MM.1S (cell line): ENCODE data around the gene DDX54.

ENCODE experiments used
- EZH2 ChIP-seq: fragments of 300-600 bp; sonication (generic); optimal IDR thresholded peaks from 2 replicates; pipeline ENCODE3; 2017; ENCODE audit warnings: low read depth, mild to moderate bottlenecking, antibody characterized with exemption, low read length, mixed read lengths
- EZH2phosphoT487 ChIP-seq: fragments of 300-600 bp; sonication (generic); IDR thresholded peaks from 2 replicates; pipeline ENCODE4 v1.6.1; 2018; ENCODE audit warnings: antibody characterized with exemption, low read length
- TF ChIP-seq, protein P1 (sequence below): fragments of 300-600 bp; sonication (generic); IDR thresholded peaks from 2 replicates; pipeline ENCODE4 v1.5.1; 2016; ENCODE audit warnings: antibody characterized with exemption, low read length, mixed read lengths

DNA sequence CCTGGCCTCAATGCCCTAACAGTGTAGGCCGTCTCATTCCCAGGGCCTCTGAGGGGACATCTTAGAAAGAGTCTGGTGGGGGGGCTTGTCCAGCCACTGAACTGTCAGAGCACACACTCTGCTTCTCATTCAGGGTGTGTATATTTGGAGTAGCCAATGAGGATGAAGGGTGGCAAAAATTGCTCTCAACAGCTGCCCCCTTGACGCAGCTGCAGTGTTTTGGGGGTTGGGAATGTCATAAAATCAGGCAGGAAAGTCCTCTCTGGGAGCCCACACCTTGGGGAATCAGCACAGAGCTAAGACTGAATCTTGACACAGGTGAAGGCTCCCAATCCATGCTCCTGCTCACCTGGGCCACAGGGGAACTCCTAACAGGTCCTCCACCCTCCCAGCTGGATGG, 51.2 kb downstream of the DDX54 start:
- TF ChIP-seq, protein P1, sequence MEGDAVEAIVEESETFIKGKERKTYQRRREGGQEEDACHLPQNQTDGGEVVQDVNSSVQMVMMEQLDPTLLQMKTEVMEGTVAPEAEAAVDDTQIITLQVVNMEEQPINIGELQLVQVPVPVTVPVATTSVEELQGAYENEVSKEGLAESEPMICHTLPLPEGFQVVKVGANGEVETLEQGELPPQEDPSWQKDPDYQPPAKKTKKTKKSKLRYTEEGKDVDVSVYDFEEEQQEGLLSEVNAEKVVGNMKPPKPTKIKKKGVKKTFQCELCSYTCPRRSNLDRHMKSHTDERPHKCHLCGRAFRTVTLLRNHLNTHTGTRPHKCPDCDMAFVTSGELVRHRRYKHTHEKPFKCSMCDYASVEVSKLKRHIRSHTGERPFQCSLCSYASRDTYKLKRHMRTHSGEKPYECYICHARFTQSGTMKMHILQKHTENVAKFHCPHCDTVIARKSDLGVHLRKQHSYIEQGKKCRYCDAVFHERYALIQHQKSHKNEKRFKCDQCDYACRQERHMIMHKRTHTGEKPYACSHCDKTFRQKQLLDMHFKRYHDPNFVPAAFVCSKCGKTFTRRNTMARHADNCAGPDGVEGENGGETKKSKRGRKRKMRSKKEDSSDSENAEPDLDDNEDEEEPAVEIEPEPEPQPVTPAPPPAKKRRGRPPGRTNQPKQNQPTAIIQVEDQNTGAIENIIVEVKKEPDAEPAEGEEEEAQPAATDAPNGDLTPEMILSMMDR, result no peak
- TF ChIP-seq EZH2 (no peak), EZH2phosphoT487 (no peak)
